ENCODE data around the gene GSN. TPM values are rescaled to one million over a fixed set of nuclear protein-coding genes. Genes with fewer than 3 reads are reported as not detected.
A peak's percentile ranks its signal among the peaks of the same experiment; 100 is the strongest.

Gene GSN
- polyA plus RNA-seq, 3 donors = 67.4 to 187 (median 95.8) TPM

GRCh38 chr9:121246821-121247561 lies 21.0 kb upstream of the GSN start:
- Mint-ChIP-seq H3K4me1 (peaks cover 39% of the 10 kb centered on the region), H3K27me3 (ENCODE audit: low read depth in 3 of 3) (peaks cover 0 to 3% (median 1%) of the 10 kb centered on the region in 3 donors), H3K27ac (peak overlapping the region in 6 of 7 donors; percentile 19 to 82 (median 66)), H3K36me3 (peaks cover 0 to 1% of the 10 kb centered on the region in 2 donors), H3K4me3 (peak overlapping the region in 1 of 2 donors; percentile 2), H3K9me3 (peaks cover 0 to 13% (median 6%) of the 10 kb centered on the region in 7 donors)
- Histone ChIP-seq H3K27ac (ENCODE audit: low read depth in 1 of 2, low read length in 2 of 2) (peak overlapping the region in 1 of 2 donors; percentile 52), H3K36me3 (replicated peaks in 1 of 2; ENCODE audit: control insufficient read depth in 1 of 2, insufficient read depth in 2 of 2, low read length in 2 of 2) (no peaks in the 10 kb centered on the region), H2AFZ (ENCODE audit: insufficient read depth, low read depth, low read length, poor library complexity, severe bottlenecking) (no peak overlapping the region), H3K4me1 (ENCODE audit: control insufficient read depth in 1 of 2, insufficient read depth in 2 of 2, low read length in 2 of 2) (peaks cover 44 to 50% of the 10 kb centered on the region in 2 donors), H3K9ac (ENCODE audit: insufficient read depth, low read length, poor library complexity, severe bottlenecking) (no peak overlapping the region), H3K27me3 (ENCODE audit: control insufficient read depth in 2 of 2, insufficient read depth in 2 of 2, low read length in 2 of 2) (no peaks in the 10 kb centered on the region), H3K9me3 (replicated peaks in 1 of 2; ENCODE audit: control insufficient read depth in 1 of 2, insufficient read depth in 1 of 2, low read length in 2 of 2) (peaks cover 4 to 5% of the 10 kb centered on the region in 2 donors), H3K4me3 (replicated peaks in 1 of 3; ENCODE audit: low read depth in 2 of 3, low read length in 3 of 3) (no peak overlapping the region), H3K79me2 (ENCODE audit: insufficient read depth, low read length) (no peaks in the 10 kb centered on the region), H3K4me2 (replicated peaks; ENCODE audit: extremely low read depth, low read length, poor library complexity, severe bottlenecking) (no peak overlapping the region), H4K20me1 (ENCODE audit: insufficient read depth, low read length) (no peaks in the 10 kb centered on the region)
- intact Hi-C loops (cut with micrococcal nuclease) = no loop called here
- DNase-seq = peak in 2 of 3 donors; percentile 58 to 62
- no peak for TF ChIP-seq CTCF (IDR thresholded peaks at IDR 0.05)
- WGBS (ENCODE audit: insufficient coverage) = 75% methylated on average over 9 of the region's 12 CpGs

GRCh38 chr9:121249563-121249962 lies 18.4 kb upstream of the GSN start:
- no peak overlapping the region for H3K4me3 ChIP-seq (replicated peaks in 1 of 3; ENCODE audit: low read depth in 2 of 3, low read length in 3 of 3)
- no peaks in the 10 kb centered on the region for H3K27me3 ChIP-seq (ENCODE audit: control insufficient read depth in 2 of 2, insufficient read depth in 2 of 2, low read length in 2 of 2)
- no peaks in the 10 kb centered on the region for H4K20me1 ChIP-seq (ENCODE audit: insufficient read depth, low read length)
- no peak overlapping the region for H2AFZ ChIP-seq (ENCODE audit: insufficient read depth, low read depth, low read length, poor library complexity, severe bottlenecking)
- peaks cover 0 to under 1% of the 10 kb centered on the region in 2 donors for H3K9me3 ChIP-seq (replicated peaks in 1 of 2; ENCODE audit: control insufficient read depth in 1 of 2, insufficient read depth in 1 of 2, low read length in 2 of 2)
- peaks cover 0 to 3% (median 0%) of the 10 kb centered on the region in 7 donors for H3K9me3 Mint-ChIP-seq
- H3K27ac ChIP-seq (ENCODE audit: low read depth in 1 of 2, low read length in 2 of 2) = peak overlapping the region; percentile 81 to 83
- peak; percentile 88 to 97 (median 96) for DNase-seq
- no peak overlapping the region for H3K4me2 ChIP-seq (replicated peaks; ENCODE audit: extremely low read depth, low read length, poor library complexity, severe bottlenecking)
- peaks cover 0 to 3% (median 3%) of the 10 kb centered on the region in 3 donors for H3K27me3 Mint-ChIP-seq (ENCODE audit: low read depth in 3 of 3)
- no peak overlapping the region for H3K9ac ChIP-seq (ENCODE audit: insufficient read depth, low read length, poor library complexity, severe bottlenecking)
- no peaks in the 10 kb centered on the region for H3K79me2 ChIP-seq (ENCODE audit: insufficient read depth, low read length)
- peaks cover 70 to 75% of the 10 kb centered on the region in 2 donors for H3K4me1 ChIP-seq (ENCODE audit: control insufficient read depth in 1 of 2, insufficient read depth in 2 of 2, low read length in 2 of 2)
- H3K27ac Mint-ChIP-seq = peak overlapping the region; percentile 89 to 98 (median 96)
- H3K36me3 ChIP-seq (replicated peaks in 1 of 2; ENCODE audit: control insufficient read depth in 1 of 2, insufficient read depth in 2 of 2, low read length in 2 of 2) = no peaks in the 10 kb centered on the region
- WGBS (ENCODE audit: insufficient coverage) = 28% methylated on average over 2 of the region's 3 CpGs
- H3K36me3 Mint-ChIP-seq = no peaks in the 10 kb centered on the region
- TF ChIP-seq CTCF (IDR thresholded peaks at IDR 0.05) = no peak
- H3K4me3 Mint-ChIP-seq = peak overlapping the region in 1 of 2 donors; percentile 73
- peaks cover 63% of the 10 kb centered on the region for H3K4me1 Mint-ChIP-seq
- intact Hi-C loops (cut with micrococcal nuclease) = no loop called here

Data from CD14-positive monocyte (primary cell).